Measurements from ENCODE around the gene LPCAT1. TPM values are rescaled to one million over a fixed set of nuclear protein-coding genes. Genes with fewer than 3 reads are reported as not detected.

Gene LPCAT1
- total RNA-seq, 1 experiment from 2014 or later, result 59.8 TPM

DNA sequence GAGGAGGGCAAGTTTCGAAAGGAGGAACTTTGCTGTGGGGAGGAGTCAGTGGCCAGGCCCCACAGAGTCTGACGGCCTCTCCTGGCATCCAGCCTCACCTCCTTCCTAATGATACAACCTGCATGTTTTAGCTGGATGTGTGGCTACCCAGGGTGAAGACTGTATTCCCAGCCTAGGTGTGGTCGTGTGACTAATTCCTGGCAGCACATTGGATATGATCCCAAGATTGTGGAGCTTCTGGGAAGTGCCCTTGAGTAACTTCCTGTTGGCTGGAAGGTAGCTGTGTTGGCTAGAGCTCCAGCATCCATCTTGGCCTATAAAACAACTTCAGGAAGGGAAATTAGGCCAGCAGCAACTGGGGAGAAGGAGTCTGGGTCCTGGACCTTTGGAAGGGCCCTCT lies 19.0 kb upstream of the LPCAT1 start:
- in situ Hi-C loops (cut with HindIII; ENCODE audit: low pct_unique_long_range_greater_than_20kb, low sequenced_read_pairs) (no loop called here), intact Hi-C loops (cut with micrococcal nuclease; ENCODE audit: unreplicated experiment) (no loop called here)
- no peak overlapping the region for H3K4me3 ChIP-seq (ENCODE audit: low read depth in 2 of 2, low read length in 2 of 2)
- H3K27ac ChIP-seq (ENCODE audit: low read length), result no peak overlapping the region
- H3K36me3 ChIP-seq (ENCODE audit: control insufficient read depth, insufficient read depth, low read length), result no peaks in the 10 kb centered on the region
- H3K4me1 ChIP-seq (ENCODE audit: control insufficient read depth, insufficient read depth, low read length), result 0 out of 2 replicates have a peak, but pooled peaks cover 3% of the 10 kb centered on the region
- no peaks in the 10 kb centered on the region for H3K9me3 ChIP-seq (ENCODE audit: control insufficient read depth, insufficient read depth, low read depth, low read length)
- no TSS peak for BruUV-seq (replicated peaks)
- CTCF ChIA-PET, result no interaction called here
- TF ChIP-seq, protein P1, sequence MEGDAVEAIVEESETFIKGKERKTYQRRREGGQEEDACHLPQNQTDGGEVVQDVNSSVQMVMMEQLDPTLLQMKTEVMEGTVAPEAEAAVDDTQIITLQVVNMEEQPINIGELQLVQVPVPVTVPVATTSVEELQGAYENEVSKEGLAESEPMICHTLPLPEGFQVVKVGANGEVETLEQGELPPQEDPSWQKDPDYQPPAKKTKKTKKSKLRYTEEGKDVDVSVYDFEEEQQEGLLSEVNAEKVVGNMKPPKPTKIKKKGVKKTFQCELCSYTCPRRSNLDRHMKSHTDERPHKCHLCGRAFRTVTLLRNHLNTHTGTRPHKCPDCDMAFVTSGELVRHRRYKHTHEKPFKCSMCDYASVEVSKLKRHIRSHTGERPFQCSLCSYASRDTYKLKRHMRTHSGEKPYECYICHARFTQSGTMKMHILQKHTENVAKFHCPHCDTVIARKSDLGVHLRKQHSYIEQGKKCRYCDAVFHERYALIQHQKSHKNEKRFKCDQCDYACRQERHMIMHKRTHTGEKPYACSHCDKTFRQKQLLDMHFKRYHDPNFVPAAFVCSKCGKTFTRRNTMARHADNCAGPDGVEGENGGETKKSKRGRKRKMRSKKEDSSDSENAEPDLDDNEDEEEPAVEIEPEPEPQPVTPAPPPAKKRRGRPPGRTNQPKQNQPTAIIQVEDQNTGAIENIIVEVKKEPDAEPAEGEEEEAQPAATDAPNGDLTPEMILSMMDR (IDR thresholded peaks at IDR 0.05), result no peak
- TF ChIP-seq, protein P2, sequence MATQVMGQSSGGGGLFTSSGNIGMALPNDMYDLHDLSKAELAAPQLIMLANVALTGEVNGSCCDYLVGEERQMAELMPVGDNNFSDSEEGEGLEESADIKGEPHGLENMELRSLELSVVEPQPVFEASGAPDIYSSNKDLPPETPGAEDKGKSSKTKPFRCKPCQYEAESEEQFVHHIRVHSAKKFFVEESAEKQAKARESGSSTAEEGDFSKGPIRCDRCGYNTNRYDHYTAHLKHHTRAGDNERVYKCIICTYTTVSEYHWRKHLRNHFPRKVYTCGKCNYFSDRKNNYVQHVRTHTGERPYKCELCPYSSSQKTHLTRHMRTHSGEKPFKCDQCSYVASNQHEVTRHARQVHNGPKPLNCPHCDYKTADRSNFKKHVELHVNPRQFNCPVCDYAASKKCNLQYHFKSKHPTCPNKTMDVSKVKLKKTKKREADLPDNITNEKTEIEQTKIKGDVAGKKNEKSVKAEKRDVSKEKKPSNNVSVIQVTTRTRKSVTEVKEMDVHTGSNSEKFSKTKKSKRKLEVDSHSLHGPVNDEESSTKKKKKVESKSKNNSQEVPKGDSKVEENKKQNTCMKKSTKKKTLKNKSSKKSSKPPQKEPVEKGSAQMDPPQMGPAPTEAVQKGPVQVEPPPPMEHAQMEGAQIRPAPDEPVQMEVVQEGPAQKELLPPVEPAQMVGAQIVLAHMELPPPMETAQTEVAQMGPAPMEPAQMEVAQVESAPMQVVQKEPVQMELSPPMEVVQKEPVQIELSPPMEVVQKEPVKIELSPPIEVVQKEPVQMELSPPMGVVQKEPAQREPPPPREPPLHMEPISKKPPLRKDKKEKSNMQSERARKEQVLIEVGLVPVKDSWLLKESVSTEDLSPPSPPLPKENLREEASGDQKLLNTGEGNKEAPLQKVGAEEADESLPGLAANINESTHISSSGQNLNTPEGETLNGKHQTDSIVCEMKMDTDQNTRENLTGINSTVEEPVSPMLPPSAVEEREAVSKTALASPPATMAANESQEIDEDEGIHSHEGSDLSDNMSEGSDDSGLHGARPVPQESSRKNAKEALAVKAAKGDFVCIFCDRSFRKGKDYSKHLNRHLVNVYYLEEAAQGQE (IDR thresholded peaks at IDR 0.05; ENCODE audit: insufficient read depth in 1 of 2, low read depth in 2 of 2, low read length in 1 of 2), result no peak
- TF ChIP-seq POLR2AphosphoS5 (IDR thresholded peaks at IDR 0.05; ENCODE audit: low read depth, low read length) (no peak), TCF7L2 (IDR thresholded peaks at IDR 0.05; ENCODE audit: low read depth, low read length) (no peak), SIN3A (IDR thresholded peaks at IDR 0.05; ENCODE audit: borderline replicate concordance, insufficient read depth, low read depth, low read length) (no peak)
- DNase-seq (ENCODE audit: low read depth, low spot score) (peak; percentile 72), ATAC-seq (no peak)
- H3K27me3 ChIP-seq (ENCODE audit: control insufficient read depth, insufficient read depth, low read length), result no peaks in the 10 kb centered on the region
- POLR2A ChIA-PET, result no interaction called here

DNA sequence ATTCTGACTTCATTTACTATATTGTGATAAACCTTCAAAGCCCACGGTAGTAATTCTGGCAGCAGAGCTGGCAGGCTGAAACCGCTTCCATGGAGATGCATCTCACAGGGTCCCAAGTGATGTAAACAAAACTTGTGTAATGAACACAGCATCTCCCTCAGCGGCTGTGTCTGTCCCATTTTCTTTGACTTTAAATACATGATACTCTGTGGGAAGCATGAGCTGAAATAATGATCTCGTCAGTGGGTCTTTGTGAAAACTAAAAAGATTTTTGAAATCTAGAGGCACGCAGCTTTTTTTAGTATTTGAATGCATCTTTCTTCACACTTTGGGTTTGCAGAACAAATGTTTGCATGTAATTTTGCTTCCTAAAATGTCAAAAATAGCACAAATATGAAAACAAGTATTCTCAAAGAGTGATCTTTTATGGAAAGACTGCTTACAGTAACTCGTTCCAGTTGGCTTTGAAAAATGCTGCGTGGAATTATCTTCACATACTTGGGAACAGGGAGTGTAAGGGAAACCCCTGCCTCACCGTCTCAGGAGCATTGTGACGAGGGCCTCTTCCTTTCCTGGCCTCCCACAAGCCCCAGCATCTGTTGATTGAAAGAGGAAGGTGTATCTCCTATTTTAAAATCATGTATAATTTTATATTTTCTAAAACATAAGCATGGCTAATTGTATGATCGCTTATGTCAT lies 18.1 kb upstream of the LPCAT1 start:
- in situ Hi-C loops (cut with HindIII; ENCODE audit: low pct_unique_long_range_greater_than_20kb, low sequenced_read_pairs) (no loop called here), intact Hi-C loops (cut with micrococcal nuclease; ENCODE audit: unreplicated experiment) (no loop called here)
- H3K9me3 ChIP-seq (ENCODE audit: control insufficient read depth, insufficient read depth, low read depth, low read length), result no peaks in the 10 kb centered on the region
- 0 out of 2 replicates have a peak, but pooled peaks cover 3% of the 10 kb centered on the region for H3K4me1 ChIP-seq (ENCODE audit: control insufficient read depth, insufficient read depth, low read length)
- no peaks in the 10 kb centered on the region for H3K36me3 ChIP-seq (ENCODE audit: control insufficient read depth, insufficient read depth, low read length)
- ChIA-PET POLR2A (no interaction called here), CTCF (no interaction called here)
- DNase-seq (ENCODE audit: low read depth, low spot score), result no peak
- no peak overlapping the region for H3K4me3 ChIP-seq (ENCODE audit: low read depth in 2 of 2, low read length in 2 of 2)
- H3K27me3 ChIP-seq (ENCODE audit: control insufficient read depth, insufficient read depth, low read length), result no peaks in the 10 kb centered on the region
- TF ChIP-seq, protein P2 (IDR thresholded peaks at IDR 0.05; ENCODE audit: insufficient read depth in 1 of 2, low read depth in 2 of 2, low read length in 1 of 2), result no peak
- TF ChIP-seq SIN3A (IDR thresholded peaks at IDR 0.05; ENCODE audit: borderline replicate concordance, insufficient read depth, low read depth, low read length), result no peak
- TF ChIP-seq TCF7L2 (IDR thresholded peaks at IDR 0.05; ENCODE audit: low read depth, low read length), result no peak
- TF ChIP-seq, protein P1 (IDR thresholded peaks at IDR 0.05), result no peak
- TF ChIP-seq POLR2AphosphoS5 (IDR thresholded peaks at IDR 0.05; ENCODE audit: low read depth, low read length), result no peak
- no peak for ATAC-seq
- no peak overlapping the region for H3K27ac ChIP-seq (ENCODE audit: low read length)
- BruUV-seq (replicated peaks), result no TSS peak

Data from Panc1 (cell line).